ENCODE measurements around the gene ANK2.

The ANK2 gene

GRCh38 chr4:113020966-113021365 is 28.5 kb upstream of the ANK2 start:
- Histone ChIP-seq H3K9ac (no peak overlapping the region), H3K36me3 (ENCODE audit: insufficient read depth) (no peaks in the 10 kb centered on the region), H3K27me3 (ENCODE audit: insufficient read depth, low read depth) (no peaks in the 10 kb centered on the region), H2AFZ (ENCODE audit: low read depth) (no peak overlapping the region), H3K4me1 (ENCODE audit: low read depth, poor library complexity, severe bottlenecking) (no peaks in the 10 kb centered on the region), H3K79me2 (ENCODE audit: insufficient read depth, low read depth) (no peaks in the 10 kb centered on the region), H4K20me1 (ENCODE audit: insufficient read depth) (no peaks in the 10 kb centered on the region), H3K4me2 (no peak overlapping the region), H3K27ac (no peak overlapping the region), H3K4me3 (IDR thresholded peaks at IDR 0.05; ENCODE audit: insufficient read depth, low read depth, low read length) (no peak overlapping the region)
- no peak for TF ChIP-seq CTCF (conservative IDR thresholded peaks at IDR 0.05; ENCODE audit: low read depth, low read length)

GRCh38 chr4:113024388-113024787 is 25.1 kb upstream of the ANK2 start:
- Histone ChIP-seq H3K4me3 (IDR thresholded peaks at IDR 0.05; ENCODE audit: insufficient read depth, low read depth, low read length) (no peak overlapping the region), H3K27me3 (ENCODE audit: insufficient read depth, low read depth) (no peaks in the 10 kb centered on the region), H2AFZ (ENCODE audit: low read depth) (no peak overlapping the region), H3K27ac (no peak overlapping the region), H3K4me2 (no peak overlapping the region), H3K79me2 (ENCODE audit: insufficient read depth, low read depth) (no peaks in the 10 kb centered on the region), H3K36me3 (ENCODE audit: insufficient read depth) (no peaks in the 10 kb centered on the region), H4K20me1 (ENCODE audit: insufficient read depth) (no peaks in the 10 kb centered on the region), H3K9ac (no peak overlapping the region), H3K4me1 (ENCODE audit: low read depth, poor library complexity, severe bottlenecking) (no peaks in the 10 kb centered on the region)
- TF ChIP-seq CTCF (conservative IDR thresholded peaks at IDR 0.05; ENCODE audit: low read depth, low read length): no peak

GRCh38 chr4:113025416-113025815 is 24.0 kb upstream of the ANK2 start:
- Histone ChIP-seq H3K4me1 (ENCODE audit: low read depth, poor library complexity, severe bottlenecking) (no peaks in the 10 kb centered on the region), H3K27ac (no peak overlapping the region), H4K20me1 (ENCODE audit: insufficient read depth) (no peaks in the 10 kb centered on the region), H3K4me2 (no peak overlapping the region), H2AFZ (ENCODE audit: low read depth) (no peak overlapping the region), H3K4me3 (IDR thresholded peaks at IDR 0.05; ENCODE audit: insufficient read depth, low read depth, low read length) (no peak overlapping the region), H3K27me3 (ENCODE audit: insufficient read depth, low read depth) (no peaks in the 10 kb centered on the region), H3K9ac (no peak overlapping the region), H3K36me3 (ENCODE audit: insufficient read depth) (no peaks in the 10 kb centered on the region), H3K79me2 (ENCODE audit: insufficient read depth, low read depth) (no peaks in the 10 kb centered on the region)
- TF ChIP-seq CTCF (conservative IDR thresholded peaks at IDR 0.05; ENCODE audit: low read depth, low read length): no peak

GRCh38 chr4:113026556-113026955 is 22.9 kb upstream of the ANK2 start:
- Histone ChIP-seq H3K79me2 (ENCODE audit: insufficient read depth, low read depth) (no peaks in the 10 kb centered on the region), H3K4me1 (ENCODE audit: low read depth, poor library complexity, severe bottlenecking) (no peaks in the 10 kb centered on the region), H3K27me3 (ENCODE audit: insufficient read depth, low read depth) (no peaks in the 10 kb centered on the region), H2AFZ (ENCODE audit: low read depth) (no peak overlapping the region), H3K4me2 (no peak overlapping the region), H3K36me3 (ENCODE audit: insufficient read depth) (no peaks in the 10 kb centered on the region), H3K27ac (no peak overlapping the region), H3K4me3 (IDR thresholded peaks at IDR 0.05; ENCODE audit: insufficient read depth, low read depth, low read length) (no peak overlapping the region), H3K9ac (no peak overlapping the region), H4K20me1 (ENCODE audit: insufficient read depth) (no peaks in the 10 kb centered on the region)
- TF ChIP-seq CTCF (conservative IDR thresholded peaks at IDR 0.05; ENCODE audit: low read depth, low read length): no peak

GRCh38 chr4:113028074-113028473 is 21.4 kb upstream of the ANK2 start:
- H3K27ac ChIP-seq: no peak overlapping the region
- H3K4me1 ChIP-seq (ENCODE audit: low read depth, poor library complexity, severe bottlenecking): no peaks in the 10 kb centered on the region
- no peaks in the 10 kb centered on the region for H3K27me3 ChIP-seq (ENCODE audit: insufficient read depth, low read depth)
- TF ChIP-seq CTCF (conservative IDR thresholded peaks at IDR 0.05; ENCODE audit: low read depth, low read length): no peak
- H3K9ac ChIP-seq: no peak overlapping the region
- no peaks in the 10 kb centered on the region for H3K79me2 ChIP-seq (ENCODE audit: insufficient read depth, low read depth)
- H3K4me2 ChIP-seq: no peak overlapping the region
- no peak overlapping the region for H2AFZ ChIP-seq (ENCODE audit: low read depth)
- no peaks in the 10 kb centered on the region for H3K36me3 ChIP-seq (ENCODE audit: insufficient read depth)
- H4K20me1 ChIP-seq (ENCODE audit: insufficient read depth): no peaks in the 10 kb centered on the region
- no peak overlapping the region for H3K4me3 ChIP-seq (IDR thresholded peaks at IDR 0.05; ENCODE audit: insufficient read depth, low read depth, low read length)
